Progenitor cell of endocrine pancreas (in vitro differentiated cells): Measurements from ENCODE around the gene NDUFS7. TPM values are rescaled to one million over a fixed set of nuclear protein-coding genes. Genes with fewer than 3 reads are reported as not detected.
A peak's percentile ranks its signal among the peaks of the same experiment; 100 is the strongest.

ENCODE experiments used
- DNase-seq: peaks from one replicate; pipeline ENCODE4 v3.0.0; 2021; ENCODE audit warnings: low spot score; ENCODE audit not compliant: unreplicated experiment
- H3K27ac Mint-ChIP-seq: 2 replicates; pipeline ENCODE4 v1.8.0; 2021; ENCODE audit warnings: mild to moderate bottlenecking, moderate library complexity, mixed read lengths
- H3K27me3 Mint-ChIP-seq: 2 replicates; pipeline ENCODE4 v1.8.0; 2021; ENCODE audit warnings: mixed read lengths
- H3K36me3 Mint-ChIP-seq: 2 replicates; pipeline ENCODE4 v1.8.0; 2022; ENCODE audit warnings: mixed read lengths; ENCODE audit not compliant: insufficient read depth
- H3K4me1 Mint-ChIP-seq: 2 replicates; pipeline ENCODE4 v1.8.0; 2021; ENCODE audit warnings: low read depth, mixed read lengths
- H3K4me3 Mint-ChIP-seq: 2 replicates; pipeline ENCODE4 v1.8.0; 2021; ENCODE audit warnings: low read depth, mild to moderate bottlenecking, moderate library complexity, mixed read lengths
- H3K9me3 Mint-ChIP-seq: 2 replicates; pipeline ENCODE4 v1.8.0; 2021; ENCODE audit warnings: low read depth, mixed read lengths
- CTCF ChIP-seq: fragments of 200-600 bp; sonication (generic); IDR thresholded peaks from one replicate; pipeline ENCODE4 v1.5.0; 2021; ENCODE audit warnings: antibody characterized with exemption, mild to moderate bottlenecking; ENCODE audit not compliant: unreplicated experiment
- total RNA-seq: library from RNA; stranded (reverse); gene quantifications from 2 replicates; pipeline ENCODE4 v1.2.1, GENCODE V29; 2021

NDUFS7 gene
- total RNA-seq, 1 donor from 2014 or later = 62.4 TPM

GRCh38 chr19:1406774-1407527, 23.2 kb downstream of the NDUFS7 start:
- Mint-ChIP-seq H3K36me3 (peaks cover 3% of the 10 kb centered on the region), H3K27ac (peak overlapping the region; percentile 94)

GRCh38 chr19:1407528-1408299, 24.0 kb downstream of the NDUFS7 start, which contains the start of gene DAZAP1:
Gene DAZAP1, plus strand, starts transcription at chr19:1407586. Its CDS starts 188 bp downstream, at chr19:1407774.
- Mint-ChIP-seq H3K9me3 (no peaks in the 10 kb centered on the region), H3K36me3 (peaks cover 3% of the 10 kb centered on the region), H3K27me3 (no peaks in the 10 kb centered on the region), H3K4me1 (peaks cover 25% of the 10 kb centered on the region), H3K27ac (peak within 1 kb of the TSS; percentile 94), H3K4me3 (peak within 1 kb of the TSS; percentile 92)
- DNase-seq = peak; percentile 34
- no peak for TF ChIP-seq CTCF

More at GRCh38 chr19:1406774-1407527, 23.2 kb downstream of the NDUFS7 start:
- H3K4me3 Mint-ChIP-seq = peak overlapping the region; percentile 67
- no peaks in the 10 kb centered on the region for H3K9me3 Mint-ChIP-seq
- no peaks in the 10 kb centered on the region for H3K27me3 Mint-ChIP-seq
- H3K4me1 Mint-ChIP-seq = peaks cover 25% of the 10 kb centered on the region
- peak; percentile 63 for TF ChIP-seq CTCF
- DNase-seq = peak; percentile 99

- peak; percentile 37 for DNase-seq
- Mint-ChIP-seq H3K27ac (peak overlapping the region; percentile 96), H3K27me3 (no peaks in the 10 kb centered on the region), H3K4me3 (peak overlapping the region; percentile 92), H3K9me3 (no peaks in the 10 kb centered on the region), H3K36me3 (peaks cover 3% of the 10 kb centered on the region), H3K4me1 (peaks cover 23% of the 10 kb centered on the region)
- TF ChIP-seq CTCF = no peak
Observed at GRCh38 chr19:1408300-1409203, 24.8 kb downstream of the NDUFS7 start.

GRCh38 chr19:1409204-1410005, 25.7 kb downstream of the NDUFS7 start:
- peaks cover 23% of the 10 kb centered on the region for H3K4me1 Mint-ChIP-seq
- peak overlapping the region; percentile 96 for H3K27ac Mint-ChIP-seq
- H3K9me3 Mint-ChIP-seq = no peaks in the 10 kb centered on the region
- H3K36me3 Mint-ChIP-seq = peaks cover 3% of the 10 kb centered on the region
- DNase-seq = no peak
- no peak for TF ChIP-seq CTCF
- peak overlapping the region; percentile 92 for H3K4me3 Mint-ChIP-seq
- no peaks in the 10 kb centered on the region for H3K27me3 Mint-ChIP-seq
